Measurements from ENCODE around the gene TAAR9.
"Not testable (repeated sequence)": the region's sequence is repeated elsewhere in the genome, so short reads cannot be mapped to it uniquely, and the experiment has no call there.

Gene TAAR9

GRCh38 chr6:132534546-132534945 lies 3.5 kb upstream of the TAAR9 start:
- H3K9me3 Mint-ChIP-seq; H3K4me1 Mint-ChIP-seq (ENCODE audit: low read depth); H3K27ac Mint-ChIP-seq; H3K36me3 Mint-ChIP-seq (ENCODE audit: low read depth); H3K4me3 Mint-ChIP-seq; DNase-seq (ENCODE audit: low spot score): not testable (repeated sequence)
- peaks cover 30% of the 10 kb centered on the region for H3K27me3 Mint-ChIP-seq (ENCODE audit: low read depth)

GRCh38 chr6:132537145-132537544 lies 932 bp upstream of the TAAR9 start:
- Mint-ChIP-seq H3K36me3 (ENCODE audit: low read depth) (no peaks in the 10 kb centered on the region), H3K4me1 (ENCODE audit: low read depth) (no peaks in the 10 kb centered on the region), H3K4me3 (no peak overlapping the region), H3K9me3 (no peaks in the 10 kb centered on the region), H3K27me3 (ENCODE audit: low read depth) (peaks cover 38% of the 10 kb centered on the region), H3K27ac (no peak overlapping the region)
- DNase-seq (ENCODE audit: low spot score) = no peak

GRCh38 chr6:132544826-132545225 lies 6.7 kb downstream of the TAAR9 start:
- Mint-ChIP-seq H3K27ac (no peak overlapping the region), H3K27me3 (ENCODE audit: low read depth) (peaks cover 33% of the 10 kb centered on the region), H3K36me3 (ENCODE audit: low read depth) (no peaks in the 10 kb centered on the region), H3K4me1 (ENCODE audit: low read depth) (no peaks in the 10 kb centered on the region), H3K9me3 (no peaks in the 10 kb centered on the region), H3K4me3 (no peak overlapping the region)
- DNase-seq (ENCODE audit: low spot score) = no peak

- Mint-ChIP-seq H3K36me3 (ENCODE audit: low read depth) (no peaks in the 10 kb centered on the region), H3K4me1 (ENCODE audit: low read depth) (no peaks in the 10 kb centered on the region), H3K27me3 (ENCODE audit: low read depth) (peaks cover 13% of the 10 kb centered on the region), H3K9me3 (no peaks in the 10 kb centered on the region), H3K4me3 (no peak overlapping the region), H3K27ac (no peak overlapping the region)
- DNase-seq (ENCODE audit: low spot score) = no peak
Observed at GRCh38 chr6:132548746-132549463, 10.8 kb downstream of the TAAR9 start.

GRCh38 chr6:132551214-132551613 lies 13.1 kb downstream of the TAAR9 start:
- no peak for DNase-seq (ENCODE audit: low spot score)
- no peaks in the 10 kb centered on the region for H3K4me1 Mint-ChIP-seq (ENCODE audit: low read depth)
- no peak overlapping the region for H3K27ac Mint-ChIP-seq
- no peak overlapping the region for H3K4me3 Mint-ChIP-seq
- no peaks in the 10 kb centered on the region for H3K36me3 Mint-ChIP-seq (ENCODE audit: low read depth)
- peaks cover 14% of the 10 kb centered on the region for H3K27me3 Mint-ChIP-seq (ENCODE audit: low read depth)
- no peaks in the 10 kb centered on the region for H3K9me3 Mint-ChIP-seq

- no peak within 1 kb of the TSS for H3K27ac Mint-ChIP-seq
- H3K4me3 Mint-ChIP-seq = no peak within 1 kb of the TSS
- no peaks in the 10 kb centered on the region for H3K36me3 Mint-ChIP-seq (ENCODE audit: low read depth)
- H3K9me3 Mint-ChIP-seq = no peaks in the 10 kb centered on the region
- no peak for DNase-seq (ENCODE audit: low spot score)
- peaks cover 14% of the 10 kb centered on the region for H3K27me3 Mint-ChIP-seq (ENCODE audit: low read depth)
- H3K4me1 Mint-ChIP-seq (ENCODE audit: low read depth) = no peaks in the 10 kb centered on the region
Observed at GRCh38 chr6:132552372-132552771, 14.3 kb downstream of the TAAR9 start, which contains the start of gene TAAR8. Gene TAAR8, plus strand, starts transcription at chr6:132552672. Its CDS starts 21 bp downstream, at chr6:132552693.

- H3K9me3 Mint-ChIP-seq; H3K4me3 Mint-ChIP-seq; H3K27me3 Mint-ChIP-seq (ENCODE audit: low read depth); H3K27ac Mint-ChIP-seq; H3K36me3 Mint-ChIP-seq (ENCODE audit: low read depth); DNase-seq (ENCODE audit: low spot score); H3K4me1 Mint-ChIP-seq (ENCODE audit: low read depth): not testable (repeated sequence)
Observed at GRCh38 chr6:132560087-132560486, 22.0 kb downstream of the TAAR9 start.

GRCh38 chr6:132566404-132566803 lies 28.3 kb downstream of the TAAR9 start:
- H3K9me3 Mint-ChIP-seq = no peaks in the 10 kb centered on the region
- peaks cover 8% of the 10 kb centered on the region for H3K27me3 Mint-ChIP-seq (ENCODE audit: low read depth)
- no peak for DNase-seq (ENCODE audit: low spot score)
- H3K4me1 Mint-ChIP-seq (ENCODE audit: low read depth) = no peaks in the 10 kb centered on the region
- H3K4me3 Mint-ChIP-seq = no peak overlapping the region
- H3K27ac Mint-ChIP-seq = no peak overlapping the region
- H3K36me3 Mint-ChIP-seq (ENCODE audit: low read depth) = no peaks in the 10 kb centered on the region

GRCh38 chr6:132567566-132567965 lies 29.5 kb downstream of the TAAR9 start:
- H3K9me3 Mint-ChIP-seq = no peaks in the 10 kb centered on the region
- no peak overlapping the region for H3K4me3 Mint-ChIP-seq
- H3K36me3 Mint-ChIP-seq (ENCODE audit: low read depth) = no peaks in the 10 kb centered on the region
- H3K27ac Mint-ChIP-seq = no peak overlapping the region
- peaks cover 9% of the 10 kb centered on the region for H3K27me3 Mint-ChIP-seq (ENCODE audit: low read depth)
- no peak for DNase-seq (ENCODE audit: low spot score)
- H3K4me1 Mint-ChIP-seq (ENCODE audit: low read depth) = no peaks in the 10 kb centered on the region

GRCh38 chr6:132568611-132569010 lies 30.5 kb downstream of the TAAR9 start:
- Mint-ChIP-seq H3K27ac (no peak overlapping the region), H3K27me3 (ENCODE audit: low read depth) (peaks cover 12% of the 10 kb centered on the region)

GRCh38 chr6:132569170-132569569 lies 31.1 kb downstream of the TAAR9 start:
- Mint-ChIP-seq H3K27me3 (ENCODE audit: low read depth) (peaks cover 13% of the 10 kb centered on the region), H3K4me1 (ENCODE audit: low read depth) (no peaks in the 10 kb centered on the region), H3K4me3 (no peak overlapping the region), H3K27ac (no peak overlapping the region), H3K36me3 (ENCODE audit: low read depth) (no peaks in the 10 kb centered on the region), H3K9me3 (no peaks in the 10 kb centered on the region)
- no peak for DNase-seq (ENCODE audit: low spot score)

More at GRCh38 chr6:132568611-132569010, 30.5 kb downstream of the TAAR9 start:
- no peak for DNase-seq (ENCODE audit: low spot score)
- Mint-ChIP-seq H3K4me3 (no peak overlapping the region), H3K4me1 (ENCODE audit: low read depth) (no peaks in the 10 kb centered on the region), H3K9me3 (no peaks in the 10 kb centered on the region), H3K36me3 (ENCODE audit: low read depth) (no peaks in the 10 kb centered on the region)

GRCh38 chr6:132570221-132570777 lies 32.2 kb downstream of the TAAR9 start, which contains the start of gene TAAR6:
Gene TAAR6, plus strand, starts transcription at chr6:132570322. Its CDS starts 0 bp downstream, at chr6:132570322.
- H3K27ac Mint-ChIP-seq = no peak within 1 kb of the TSS
- peaks cover 13% of the 10 kb centered on the region for H3K27me3 Mint-ChIP-seq (ENCODE audit: low read depth)
- H3K4me1 Mint-ChIP-seq (ENCODE audit: low read depth) = no peaks in the 10 kb centered on the region
- H3K4me3 Mint-ChIP-seq = no peak within 1 kb of the TSS
- DNase-seq (ENCODE audit: low spot score) = no peak
- no peaks in the 10 kb centered on the region for H3K9me3 Mint-ChIP-seq
- H3K36me3 Mint-ChIP-seq (ENCODE audit: low read depth) = no peaks in the 10 kb centered on the region

- H3K4me3 Mint-ChIP-seq = no peak overlapping the region
- peaks cover 13% of the 10 kb centered on the region for H3K27me3 Mint-ChIP-seq (ENCODE audit: low read depth)
- no peak for DNase-seq (ENCODE audit: low spot score)
- no peaks in the 10 kb centered on the region for H3K36me3 Mint-ChIP-seq (ENCODE audit: low read depth)
- no peak overlapping the region for H3K27ac Mint-ChIP-seq
- no peaks in the 10 kb centered on the region for H3K4me1 Mint-ChIP-seq (ENCODE audit: low read depth)
- no peaks in the 10 kb centered on the region for H3K9me3 Mint-ChIP-seq
Observed at GRCh38 chr6:132571774-132572173, 33.7 kb downstream of the TAAR9 start.

GRCh38 chr6:132584698-132585097 lies 46.6 kb downstream of the TAAR9 start:
- peaks cover 9% of the 10 kb centered on the region for H3K27me3 Mint-ChIP-seq (ENCODE audit: low read depth)

More at GRCh38 chr6:132584698-132585097, 46.6 kb downstream of the TAAR9 start:
- no peaks in the 10 kb centered on the region for H3K9me3 Mint-ChIP-seq
- no peak overlapping the region for H3K4me3 Mint-ChIP-seq
- H3K4me1 Mint-ChIP-seq (ENCODE audit: low read depth) = no peaks in the 10 kb centered on the region
- no peaks in the 10 kb centered on the region for H3K36me3 Mint-ChIP-seq (ENCODE audit: low read depth)
- H3K27ac Mint-ChIP-seq = no peak overlapping the region
- DNase-seq (ENCODE audit: low spot score) = no peak

Measured in T-helper 2 cell treated with Interferon-gamma antibody and Interleukin-4, amounts not matched to agents 5 μg/mL and 100 μg/mL, for 36 hours (primary cell).